Loucy (cell line): ENCODE results near the gene SQOR.

Experiments
- H2AFZ ChIP-seq: fragments of 200-600 bp; sonication (generic); 2 replicates; pipeline ENCODE4 v1.6.0; 2016; ENCODE audit warnings: antibody characterized with exemption, mild to moderate bottlenecking, low read length, moderate library complexity
- H3F3A ChIP-seq: fragments of 200-600 bp; 2 replicates; pipeline ENCODE4 v1.6.0; 2016; ENCODE audit warnings: antibody characterized with exemption, low read depth, mild to moderate bottlenecking
- H3K27me3 ChIP-seq: fragments of 200-600 bp; sonication (generic); 2 replicates; pipeline ENCODE4 v1.6.1; 2014; ENCODE audit warnings: low read length, mild to moderate bottlenecking; ENCODE audit not compliant: insufficient read depth, poor library complexity, severe bottlenecking
- H3K36me3 ChIP-seq: fragments of 200-600 bp; sonication (generic); 2 replicates; pipeline ENCODE4 v1.6.1; 2016; ENCODE audit warnings: low read length; ENCODE audit not compliant: insufficient read depth
- H3K4me1 ChIP-seq: fragments of 200-600 bp; sonication (generic); 2 replicates; pipeline ENCODE4 v1.5.1; 2014; ENCODE audit warnings: low read length, mild to moderate bottlenecking; ENCODE audit not compliant: insufficient read depth, poor library complexity, severe bottlenecking
- H3K4me2 ChIP-seq: fragments of 200-600 bp; sonication (generic); 2 replicates; pipeline ENCODE4 v1.6.0; 2014; ENCODE audit warnings: antibody characterized with exemption, low read length, low read depth, mild to moderate bottlenecking; ENCODE audit not compliant: poor library complexity, severe bottlenecking
- H3K4me3 ChIP-seq: fragments of 200-600 bp; sonication (generic); 2 replicates; pipeline ENCODE4 v1.5.1; 2014; ENCODE audit warnings: low read length, mild to moderate bottlenecking, mixed read lengths; ENCODE audit not compliant: poor library complexity, severe bottlenecking
- H3K79me2 ChIP-seq: fragments of 200-600 bp; sonication (generic); 2 replicates; pipeline ENCODE4 v1.6.1; 2014; ENCODE audit warnings: low read length; ENCODE audit not compliant: insufficient read depth
- H3K9ac ChIP-seq: fragments of 200-600 bp; sonication (generic); 2 replicates; pipeline ENCODE4 v1.6.0; 2014; ENCODE audit warnings: mild to moderate bottlenecking, low read depth, low read length, moderate library complexity; ENCODE audit not compliant: poor library complexity, severe bottlenecking
- H3K9me2 ChIP-seq: fragments of 200-600 bp; sonication (generic); replicated peaks from 2 replicates; pipeline ENCODE4 v1.6.1; 2016; ENCODE audit warnings: low read depth, low read length, mixed read lengths
- H3K9me3 ChIP-seq: fragments of 200-600 bp; sonication (generic); 2 replicates; pipeline ENCODE4 v1.6.1; 2014; ENCODE audit warnings: mild to moderate bottlenecking, antibody characterized with exemption, low read length, low read depth; ENCODE audit not compliant: insufficient read depth
- H4K20me1 ChIP-seq: fragments of 200-600 bp; sonication (generic); 2 replicates; pipeline ENCODE4 v1.6.0; 2014; ENCODE audit warnings: antibody characterized with exemption, low read length, mild to moderate bottlenecking; ENCODE audit not compliant: insufficient read depth, poor library complexity, severe bottlenecking
- CTCF ChIP-seq: fragments of 200-600 bp; sonication (generic); conservative IDR thresholded peaks from 2 replicates; pipeline ENCODE4 v1.5.1; 2014; ENCODE audit warnings: mild to moderate bottlenecking, antibody characterized with exemption, low read length
- EZH2phosphoT487 ChIP-seq: fragments of 200-600 bp; IDR thresholded peaks from 2 replicates; pipeline ENCODE4 v1.6.1; 2018; ENCODE audit warnings: antibody characterized with exemption, mild to moderate bottlenecking, moderate library complexity, borderline replicate concordance

The SQOR gene

GRCh38 chr15:45637552-45638033 lies 2.8 kb downstream of the SQOR start:
- no peak for TF ChIP-seq CTCF
- Histone ChIP-seq H3K36me3 (no peaks in the 10 kb centered on the region), H3K9ac (peak overlapping the region; percentile 56), H3K79me2 (no peaks in the 10 kb centered on the region), H3K4me2 (peak overlapping the region; percentile 89), H3K4me3 (peak overlapping the region; percentile 56), H2AFZ (peak overlapping the region; percentile 71), H4K20me1 (no peaks in the 10 kb centered on the region), H3F3A (0 out of 2 replicates have a peak, but pooled peaks cover 3% of the 10 kb centered on the region), H3K4me1 (peaks cover 12% of the 10 kb centered on the region), H3K9me3 (no peaks in the 10 kb centered on the region), H3K9me2 (no peaks in the 10 kb centered on the region), H3K27me3 (peaks cover 7% of the 10 kb centered on the region)

- no peaks in the 10 kb centered on the region for H3K27me3 ChIP-seq
- no peaks in the 10 kb centered on the region for H4K20me1 ChIP-seq
- H3K4me3 ChIP-seq: no peak overlapping the region
- H3F3A ChIP-seq: no peaks in the 10 kb centered on the region
- H3K4me2 ChIP-seq: no peak overlapping the region
- no peak for TF ChIP-seq CTCF
- no peak for TF ChIP-seq EZH2phosphoT487
- H3K79me2 ChIP-seq: no peaks in the 10 kb centered on the region
- H3K9me2 ChIP-seq: no peaks in the 10 kb centered on the region
- H2AFZ ChIP-seq: no peak overlapping the region
- H3K4me1 ChIP-seq: peaks cover 4% of the 10 kb centered on the region
- H3K36me3 ChIP-seq: no peaks in the 10 kb centered on the region
- no peak overlapping the region for H3K9ac ChIP-seq
- H3K9me3 ChIP-seq: no peaks in the 10 kb centered on the region
These were observed 5.8 kb downstream of the SQOR start for GRCh38 chr15:45640616-45641015.

- no peak overlapping the region for H3K9ac ChIP-seq
- no peaks in the 10 kb centered on the region for H3F3A ChIP-seq
- H3K27me3 ChIP-seq: no peaks in the 10 kb centered on the region
- H3K9me2 ChIP-seq: no peaks in the 10 kb centered on the region
- no peaks in the 10 kb centered on the region for H3K9me3 ChIP-seq
- H2AFZ ChIP-seq: no peak overlapping the region
- no peaks in the 10 kb centered on the region for H3K36me3 ChIP-seq
- TF ChIP-seq CTCF (no peak), EZH2phosphoT487 (no peak)
- H3K4me1 ChIP-seq: no peaks in the 10 kb centered on the region
- no peak overlapping the region for H3K4me3 ChIP-seq
- H3K4me2 ChIP-seq: no peak overlapping the region
- no peaks in the 10 kb centered on the region for H3K79me2 ChIP-seq
- no peaks in the 10 kb centered on the region for H4K20me1 ChIP-seq
These were observed 6.5 kb downstream of the SQOR start for GRCh38 chr15:45641374-45641781.
